Measurements from ENCODE around the gene SH3PXD2A.

- no peak for TF ChIP-seq CTCF (tag by site-specific recombination; IDR thresholded peaks at IDR 0.05)
- TF ChIP-seq ZNF549 (tag by site-specific recombination; IDR thresholded peaks at IDR 0.05) = no peak
- no peak for TF ChIP-seq ZNF202 (tag by site-specific recombination; IDR thresholded peaks at IDR 0.05; ENCODE audit: borderline replicate concordance)
- TF ChIP-seq ZNF776 (tag by site-specific recombination; IDR thresholded peaks at IDR 0.05; ENCODE audit: borderline replicate concordance) = no peak
- no peak for TF ChIP-seq KLF10 (tag by site-specific recombination; IDR thresholded peaks at IDR 0.05)
- TF ChIP-seq ZNF677 (tag by site-specific recombination; IDR thresholded peaks at IDR 0.05) = no peak
- TF ChIP-seq ZNF23 (tag by site-specific recombination; IDR thresholded peaks at IDR 0.05; ENCODE audit: borderline replicate concordance) = no peak
- no peak for TF ChIP-seq ZBTB49 (tag by site-specific recombination; IDR thresholded peaks at IDR 0.05; ENCODE audit: low read depth)
- no peak for TF ChIP-seq GLIS2 (tag by site-specific recombination; IDR thresholded peaks at IDR 0.05)
These were observed 33.8 kb upstream of the SH3PXD2A start for GRCh38 chr10:103889121-103889720.
